Activated naive CD8-positive, alpha-beta T cell treated with anti-CD3 and anti-CD28 coated beads, Interleukin-2, amount 50 U/mL, for 16 hours (primary cell): Measurements from ENCODE around the gene CCDC169.
"Not testable (repeated sequence)": the region's sequence is repeated elsewhere in the genome, so short reads cannot be mapped to it uniquely, and the experiment has no call there.

Source experiments
- DNase-seq: peaks from one replicate; pipeline ENCODE4 v3.0.0-alpha.2; 2020; ENCODE audit warnings: low read depth, low spot score

Gene CCDC169

DNA sequence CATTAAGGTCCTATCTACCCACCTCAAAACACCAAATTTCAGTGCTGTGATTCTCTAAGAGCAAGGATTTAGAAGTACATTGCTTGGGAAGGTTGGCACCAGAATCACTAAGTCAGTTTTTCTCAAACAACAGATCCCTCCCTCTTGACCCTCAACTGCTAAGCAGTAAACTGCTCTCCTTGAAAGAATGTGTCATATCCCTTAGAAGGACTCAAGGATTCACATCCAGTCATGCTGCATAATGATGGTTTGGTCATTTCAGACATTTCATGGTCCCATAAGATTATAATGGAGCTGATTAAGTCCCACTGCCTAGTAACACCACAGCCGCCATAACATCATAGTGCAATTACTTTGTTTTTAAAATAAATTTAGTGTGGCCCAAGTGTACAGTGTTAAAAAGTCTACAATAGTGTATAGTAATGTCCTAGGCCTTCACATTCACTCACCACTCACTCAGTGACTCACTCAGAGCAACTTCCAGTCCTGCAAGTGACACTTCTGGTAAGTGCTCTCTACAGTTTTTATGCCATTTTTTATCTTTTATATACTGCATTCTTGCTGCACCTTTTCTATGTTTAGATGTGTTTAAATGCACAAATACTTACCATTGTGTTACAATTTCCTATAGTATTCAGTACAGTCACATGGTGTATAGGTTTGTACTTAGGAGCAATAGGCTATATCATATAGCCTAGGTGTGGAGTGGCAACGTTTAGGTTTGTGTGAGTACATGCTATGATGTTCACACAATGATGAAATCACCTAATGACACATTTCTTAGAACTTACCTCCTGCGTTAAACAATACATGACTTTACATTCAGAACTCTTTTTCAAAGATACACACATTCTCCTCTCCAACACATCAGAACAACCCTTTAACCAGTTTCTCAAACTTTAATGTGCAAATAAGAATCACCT, 15.7 kb upstream of the CCDC169 start:
- DNase-seq, result no peak

DNA sequence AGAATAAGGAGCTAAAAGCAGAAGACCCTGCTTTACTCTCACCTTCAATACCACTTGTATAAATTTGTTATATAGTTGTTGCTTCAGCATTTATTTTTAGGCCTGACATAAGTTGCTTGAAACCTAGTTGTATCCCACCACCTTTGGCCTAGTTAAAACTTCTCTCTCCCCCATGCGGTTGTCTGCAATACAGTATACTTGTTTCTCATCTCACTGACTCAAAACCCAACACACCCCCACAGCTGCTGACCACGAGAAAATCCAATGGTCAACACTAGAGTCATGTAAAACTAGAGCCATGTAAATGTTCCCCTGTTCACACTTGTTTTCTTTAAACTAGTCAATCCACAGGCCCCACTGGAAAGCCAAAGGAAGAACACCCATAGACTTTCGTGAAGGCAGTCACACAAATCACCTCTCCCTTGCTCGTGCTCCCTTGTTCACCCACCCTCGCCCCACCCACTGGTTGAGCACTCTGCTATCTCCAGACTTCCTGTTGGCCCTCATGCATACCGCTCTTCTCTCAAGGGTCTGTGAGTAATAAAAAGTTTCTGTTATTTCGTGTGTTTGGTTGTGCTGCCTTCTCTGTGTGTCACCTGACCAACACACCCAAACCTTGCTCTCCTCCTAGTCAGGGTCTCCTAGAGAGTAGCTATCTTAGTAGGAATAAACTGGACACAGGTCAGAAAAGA, 12.9 kb upstream of the CCDC169 start:
- no peak for DNase-seq

DNA sequence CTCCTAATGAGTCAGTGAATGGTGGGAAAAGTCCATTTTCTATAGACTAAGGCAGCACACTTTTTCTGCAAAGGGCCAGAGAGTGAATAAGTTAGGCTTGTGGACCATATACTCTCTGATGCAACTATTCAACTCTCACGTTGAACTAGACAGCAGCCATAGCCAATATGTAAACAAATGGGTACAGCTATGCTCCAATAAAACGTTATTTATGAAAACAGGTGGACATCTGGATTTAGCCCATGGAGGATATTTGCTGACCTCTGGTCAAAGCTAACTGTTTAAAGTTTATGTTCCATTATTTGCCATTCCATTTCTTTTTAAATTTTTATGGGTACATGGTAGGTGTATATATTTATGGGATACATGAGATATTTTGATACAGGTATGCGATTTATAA, 4.7 kb upstream of the CCDC169 start:
- DNase-seq, result no peak

DNA sequence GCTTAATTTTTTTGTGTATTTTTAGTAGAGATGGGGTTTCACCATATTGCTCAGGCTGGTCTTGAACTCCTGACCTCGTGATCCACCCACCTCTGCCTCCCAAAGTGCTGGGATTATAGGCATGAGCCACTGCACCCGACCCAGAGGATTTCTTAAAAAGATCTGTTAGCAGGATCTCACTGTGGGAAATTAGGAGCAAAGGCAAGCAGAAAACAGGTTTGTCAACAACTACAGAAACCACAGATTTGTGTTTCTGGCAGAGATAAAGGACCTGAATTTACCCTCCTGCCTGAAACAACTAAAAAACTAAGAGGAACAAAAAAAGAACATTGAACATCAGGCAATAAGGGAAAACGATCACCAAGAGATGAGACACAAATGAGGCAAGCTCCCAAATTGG, 1.9 kb upstream of the CCDC169 start:
- not testable (repeated sequence) for DNase-seq

DNA sequence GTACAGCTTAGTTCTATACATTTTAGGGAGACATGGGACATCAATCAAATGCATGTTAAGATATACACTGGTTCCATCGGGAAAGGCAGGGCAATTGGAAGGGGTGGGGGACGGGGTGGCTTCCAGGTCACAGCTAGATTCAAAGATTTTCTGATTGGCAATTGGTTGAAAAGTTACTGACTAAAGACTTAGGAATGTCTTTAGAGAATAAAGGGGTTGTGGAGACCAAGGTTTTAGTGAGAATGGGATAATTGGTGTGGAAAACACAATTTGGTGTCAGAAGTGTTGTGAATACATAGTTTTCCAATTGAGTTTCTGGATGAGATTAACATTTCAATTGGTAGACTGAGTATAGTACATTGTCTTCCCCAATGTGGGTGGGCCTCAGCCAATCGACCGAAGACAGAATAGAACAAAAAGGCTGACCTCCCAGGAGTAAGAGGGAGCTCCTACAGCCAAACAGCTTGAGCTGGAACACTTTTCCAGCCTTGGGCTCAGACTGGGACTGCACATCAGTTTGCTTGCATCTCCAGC, 988 bp upstream of the CCDC169 start:
- no peak for DNase-seq

DNA sequence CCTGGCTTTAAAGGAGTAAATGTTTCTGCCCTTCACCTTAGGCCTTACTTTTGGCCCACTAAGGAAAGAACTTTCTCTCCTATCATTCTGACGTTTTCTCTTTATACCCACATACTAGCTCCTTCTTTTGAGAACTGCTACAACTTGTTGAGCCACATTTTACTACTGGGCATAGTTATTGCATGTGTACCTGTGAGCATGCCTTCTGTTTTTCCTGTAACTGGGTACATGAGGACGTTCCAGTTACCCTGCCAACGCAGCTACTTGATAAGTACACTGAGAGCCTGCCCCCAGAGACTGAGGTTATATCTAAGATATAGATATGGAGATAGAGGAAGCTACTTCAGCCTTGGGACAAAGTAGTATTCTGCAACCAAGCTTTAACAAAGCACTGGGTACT, 3.5 kb downstream of the CCDC169 start:
- no peak for DNase-seq

DNA sequence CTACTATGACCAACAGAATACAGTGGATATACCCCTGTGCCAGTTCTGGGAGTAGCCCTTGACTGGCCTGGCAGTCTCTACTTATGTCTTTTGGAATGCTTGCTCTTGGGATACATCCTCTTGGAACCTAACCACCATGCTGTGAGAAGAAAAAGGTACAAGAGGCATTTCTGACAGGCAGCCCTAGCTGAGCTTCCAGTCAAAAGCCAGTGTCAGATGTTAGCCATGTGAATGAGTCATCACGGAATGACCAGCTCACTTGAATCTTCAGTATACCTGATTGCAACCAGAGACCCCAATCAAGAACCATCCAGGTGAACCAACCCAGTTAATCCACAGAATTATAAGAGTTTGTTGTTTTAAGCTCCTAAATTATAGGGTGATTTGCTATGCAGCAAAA, 4.1 kb downstream of the CCDC169 start:
- no peak for DNase-seq

DNA sequence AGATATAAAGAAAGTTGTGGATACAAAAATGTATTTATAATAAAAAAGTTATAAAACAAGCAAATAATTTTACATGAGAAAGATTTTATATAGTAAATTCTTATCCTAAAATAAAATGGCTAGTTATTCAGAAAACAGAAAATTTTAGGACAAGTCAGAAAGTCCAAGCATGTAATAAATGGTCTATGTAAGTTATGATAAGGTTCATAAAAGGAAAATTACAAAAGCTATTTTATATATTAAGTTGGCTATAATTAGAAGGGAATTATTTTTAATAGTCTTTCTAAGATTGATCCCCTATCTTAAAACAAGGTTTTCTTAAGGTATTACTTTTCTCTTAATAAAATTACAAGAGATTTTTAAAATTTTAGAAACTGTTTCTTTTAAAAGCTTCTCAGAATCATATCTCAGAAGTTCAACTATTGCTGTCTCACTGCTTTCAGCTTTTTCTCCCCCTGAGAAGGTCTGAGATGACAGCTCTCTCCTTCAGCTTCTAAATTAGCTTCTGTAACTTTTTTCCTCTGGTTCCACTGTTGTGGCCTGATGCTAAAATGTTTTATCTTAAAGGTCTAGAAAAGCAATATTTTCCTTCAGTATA, 8.7 kb downstream of the CCDC169 start:
- no peak for DNase-seq

DNA sequence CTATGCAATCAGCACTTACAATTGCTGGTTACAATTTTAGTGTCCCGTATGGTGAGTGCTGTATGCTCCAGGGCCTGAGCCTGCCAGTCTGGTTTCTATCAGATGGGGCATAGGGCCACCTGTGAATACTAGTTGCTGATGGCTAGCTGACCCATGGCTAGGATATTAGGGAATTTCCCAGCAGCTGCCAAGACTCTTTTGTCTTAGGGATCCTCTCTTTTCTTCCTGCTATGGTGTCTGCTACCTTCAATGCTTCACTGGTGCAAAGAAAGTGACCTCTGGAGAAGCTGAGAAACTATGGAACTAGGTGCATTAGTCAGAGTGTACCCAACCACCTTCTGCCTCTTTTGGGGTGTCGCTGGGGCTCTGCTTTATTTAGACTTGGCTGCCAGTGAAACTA, 11.6 kb downstream of the CCDC169 start:
- DNase-seq, result no peak

DNA sequence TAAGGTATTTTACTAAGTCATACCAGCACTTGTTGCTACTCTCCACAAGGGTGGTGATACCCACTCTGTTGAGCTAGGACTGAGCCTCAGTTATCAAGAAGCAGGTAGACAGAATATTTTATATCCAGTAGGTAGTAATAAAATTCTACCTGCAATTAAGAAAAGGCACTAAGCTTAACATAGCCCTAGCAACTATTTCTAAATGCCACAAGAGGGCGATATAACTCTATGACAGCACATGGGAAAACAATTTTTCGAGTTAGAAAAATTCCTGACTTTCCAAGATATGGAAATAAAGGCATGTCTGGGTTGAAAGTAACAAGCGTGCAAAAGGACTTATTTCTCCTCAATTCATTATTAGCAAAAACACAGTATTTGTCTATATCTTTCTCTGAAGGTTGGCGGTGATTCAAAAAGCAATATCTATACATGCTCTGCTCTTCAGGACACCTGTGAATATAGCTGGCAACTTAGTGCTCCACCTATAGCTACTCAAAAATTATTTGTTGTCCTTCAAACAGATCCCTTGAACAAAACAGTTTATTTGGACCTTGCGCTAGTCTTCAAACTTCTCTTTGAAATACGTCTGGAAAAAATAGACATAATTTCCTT, 14.7 kb downstream of the CCDC169 start:
- no peak for DNase-seq

DNA sequence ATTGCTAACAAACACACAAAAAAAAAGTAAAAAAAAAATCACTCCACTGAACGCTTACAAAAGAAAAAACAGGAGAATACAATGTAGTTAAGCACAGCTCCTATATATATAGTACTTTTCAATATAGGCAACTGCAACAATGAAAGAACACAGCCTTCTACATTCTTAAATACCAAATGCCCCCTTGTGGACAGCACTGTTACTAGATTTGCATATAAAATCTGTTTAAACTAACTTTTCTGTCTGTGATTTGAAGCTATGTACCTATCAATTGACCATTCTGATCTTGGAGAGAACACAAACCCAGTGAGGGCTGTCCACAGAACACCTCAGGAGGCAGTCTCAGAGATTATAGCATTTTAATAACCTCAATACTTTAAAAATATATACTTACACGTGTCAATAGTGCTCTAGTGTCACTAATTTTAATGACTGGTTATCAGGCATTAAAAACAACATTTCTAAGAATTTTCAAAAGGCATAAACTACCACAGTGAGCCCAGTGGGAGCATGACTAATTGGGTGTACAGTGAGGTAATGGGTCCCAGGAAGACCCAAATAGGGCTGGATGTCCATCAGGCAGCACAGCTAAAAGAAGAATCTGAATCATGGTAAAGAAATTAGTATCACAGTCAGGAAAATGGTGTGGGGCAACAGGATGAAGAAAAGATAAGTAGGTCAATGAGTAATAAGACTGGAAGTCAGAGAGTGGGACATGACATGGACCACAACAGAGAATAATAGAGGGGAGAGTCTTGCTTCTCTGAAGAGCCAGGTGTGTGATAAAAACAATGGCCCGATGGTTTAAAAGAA, 22.2 kb downstream of the CCDC169 start:
- no peak for DNase-seq

DNA sequence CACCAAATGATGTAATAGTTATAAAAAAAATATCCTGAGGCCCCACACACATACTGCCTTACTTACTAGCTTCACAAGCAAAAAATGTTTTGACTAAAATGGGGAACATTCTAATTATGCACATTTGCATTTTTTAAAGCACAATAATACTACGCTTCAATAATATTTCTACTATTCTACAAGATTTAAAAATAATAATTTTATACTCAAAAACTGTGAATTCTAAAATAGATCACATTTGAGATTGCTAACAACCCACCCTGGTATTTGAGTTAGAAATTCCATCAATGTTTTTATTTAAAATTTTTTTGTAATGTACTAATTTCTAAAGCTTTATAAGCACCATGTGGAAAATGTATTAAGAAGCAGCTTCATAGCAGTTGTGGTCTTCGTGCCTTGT, 24.2 kb downstream of the CCDC169 start:
- DNase-seq, result no peak

DNA sequence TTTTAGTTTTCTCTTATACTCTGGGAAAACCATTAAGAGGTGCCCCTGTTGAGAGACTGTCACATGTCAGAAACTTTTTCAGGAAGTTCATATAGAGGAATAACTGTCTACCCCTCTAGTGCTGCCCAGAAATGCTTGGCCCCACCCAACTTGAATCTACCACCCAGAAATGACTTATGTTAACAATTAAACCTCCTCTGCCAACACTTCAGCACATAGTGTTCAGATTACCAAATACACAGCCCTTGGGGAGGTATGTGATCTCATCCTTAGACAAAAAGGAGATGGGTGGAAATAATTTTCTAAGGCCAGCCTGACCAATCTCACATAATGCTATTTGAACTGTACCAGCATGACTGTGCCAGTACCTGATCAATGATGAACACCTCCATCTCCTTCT, 35.6 kb downstream of the CCDC169 start:
- no peak for DNase-seq

DNA sequence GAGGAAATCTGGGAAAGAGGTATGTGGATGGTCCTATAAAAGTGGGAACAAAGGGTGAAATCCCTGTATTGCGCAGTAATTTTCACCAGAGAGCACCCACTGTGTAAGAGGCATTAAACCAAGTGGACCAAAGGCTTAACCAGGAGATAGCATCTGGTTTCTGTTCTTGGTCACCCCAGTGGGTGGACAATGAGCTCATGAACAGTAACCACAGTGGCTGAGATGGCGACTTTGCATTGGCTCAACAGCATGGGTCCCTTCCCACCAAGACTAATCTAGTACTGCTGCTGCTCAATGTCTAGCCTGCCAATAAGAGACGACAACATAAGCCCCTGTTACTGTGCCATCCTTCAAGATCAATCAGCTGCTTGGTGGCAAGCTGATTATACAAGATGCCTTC, 36.6 kb downstream of the CCDC169 start:
- no peak for DNase-seq

DNA sequence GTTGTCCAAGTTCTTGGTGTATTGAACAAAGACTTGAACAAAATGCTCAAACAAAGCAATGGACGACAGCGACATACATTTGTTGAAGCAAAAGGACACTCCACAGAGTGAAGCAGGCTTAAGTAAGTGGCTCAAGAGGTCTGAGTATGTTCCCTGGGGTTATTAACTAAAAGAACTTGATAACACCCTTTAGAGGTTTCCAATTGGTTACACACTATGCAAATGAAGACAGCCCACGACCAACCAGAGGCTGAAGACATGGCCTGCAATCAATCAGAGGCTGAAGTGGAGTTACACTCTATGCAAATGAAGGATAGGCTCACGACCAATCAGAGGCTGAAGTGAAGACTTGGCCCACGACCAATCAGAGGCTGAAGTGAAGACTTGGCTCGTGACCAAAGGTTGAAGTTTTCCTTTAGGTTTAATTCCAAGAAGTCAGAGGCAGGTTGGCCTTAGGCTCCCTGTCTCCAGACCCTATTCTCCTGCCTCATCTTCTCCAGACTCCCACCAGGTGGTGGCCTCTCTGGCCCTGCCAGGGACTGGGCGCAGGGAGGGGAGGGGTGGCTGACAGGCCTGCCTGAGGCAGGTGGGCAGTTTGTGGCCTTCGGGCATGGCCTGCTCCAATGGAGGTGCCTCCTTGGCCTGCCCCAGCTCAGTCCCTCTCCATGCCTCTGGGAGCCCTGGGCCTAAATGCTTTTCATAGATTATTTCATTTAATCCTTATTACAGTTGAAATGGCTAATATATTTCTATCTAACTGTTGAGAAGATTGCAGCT, 38.1 kb downstream of the CCDC169 start:
- no peak for DNase-seq

DNA sequence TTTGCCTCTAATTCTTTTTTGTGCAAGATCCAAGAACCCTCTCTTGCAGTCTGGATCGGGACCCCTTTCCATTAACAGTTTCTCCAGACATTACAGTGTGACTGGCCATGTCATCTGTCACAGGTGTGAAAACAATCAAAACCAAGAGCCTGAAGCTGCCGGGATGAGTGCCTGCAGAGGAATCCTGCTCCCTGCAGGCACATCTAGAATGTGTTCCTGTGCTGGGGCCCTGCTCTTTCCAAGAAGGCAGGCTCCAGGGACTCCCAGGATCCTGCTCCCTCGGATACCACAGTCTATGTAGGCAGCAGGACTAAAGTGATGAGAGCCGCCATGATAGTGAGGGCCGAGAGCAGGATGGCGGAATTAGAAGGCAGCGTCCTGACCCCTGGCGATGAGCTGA, 38.8 kb downstream of the CCDC169 start:
- no peak for DNase-seq

DNA sequence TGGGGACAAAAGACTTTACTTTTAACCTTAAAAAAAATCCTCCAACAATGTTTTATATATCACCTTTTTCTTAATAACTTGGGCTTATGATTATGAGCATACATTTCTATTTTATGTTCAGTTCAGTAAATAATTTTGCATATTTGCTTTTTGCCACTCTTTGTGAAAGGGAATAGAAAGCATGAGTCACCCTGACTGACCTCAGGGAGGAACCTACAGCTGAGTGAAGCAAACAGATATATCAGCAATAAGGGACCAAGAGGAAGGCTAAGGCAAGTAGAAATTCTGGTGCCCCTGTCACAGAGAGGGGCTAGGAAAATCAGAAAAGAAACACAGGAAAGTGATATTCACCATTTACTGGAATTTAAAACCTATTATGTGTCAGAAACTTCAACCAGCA, 46.1 kb downstream of the CCDC169 start:
- DNase-seq, result no peak

DNA sequence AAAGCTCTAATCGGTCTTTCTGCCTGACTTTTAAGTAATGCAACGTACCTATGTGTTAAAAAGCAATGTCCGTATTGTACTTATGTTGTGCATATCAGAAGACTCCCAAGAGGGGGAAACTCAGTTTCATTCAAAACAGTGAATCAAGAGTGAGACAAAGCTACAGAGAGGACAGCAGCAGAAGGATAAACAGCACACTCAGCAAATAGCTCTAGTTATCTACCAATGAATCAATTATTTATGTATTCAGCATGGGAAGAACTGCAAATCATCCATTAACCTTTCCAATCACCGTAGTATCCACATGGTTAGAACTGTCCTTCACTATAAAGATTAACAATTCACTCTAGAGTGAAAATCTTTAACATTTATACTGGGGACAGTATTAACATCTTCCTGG, 46.6 kb downstream of the CCDC169 start:
- DNase-seq, result no peak

DNA sequence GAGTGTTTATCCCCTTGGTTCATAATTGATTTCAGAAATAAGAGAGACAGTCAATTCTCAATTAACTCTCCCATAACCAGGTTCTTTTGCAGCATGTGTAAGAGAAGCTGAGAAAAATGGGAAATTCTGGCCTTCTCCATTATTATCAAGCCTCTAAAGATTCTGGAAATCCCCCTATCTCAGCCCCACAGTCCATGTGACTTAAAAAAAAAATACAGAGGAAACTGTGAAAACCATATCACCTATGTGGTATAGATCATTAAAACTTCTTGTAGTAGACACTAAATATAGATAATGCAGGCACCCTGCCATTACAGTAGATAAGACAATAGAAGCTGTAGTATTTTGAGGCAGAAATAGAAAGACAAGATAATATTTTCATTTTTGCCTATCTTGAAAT, 48.9 kb downstream of the CCDC169 start:
- no peak for DNase-seq

DNA sequence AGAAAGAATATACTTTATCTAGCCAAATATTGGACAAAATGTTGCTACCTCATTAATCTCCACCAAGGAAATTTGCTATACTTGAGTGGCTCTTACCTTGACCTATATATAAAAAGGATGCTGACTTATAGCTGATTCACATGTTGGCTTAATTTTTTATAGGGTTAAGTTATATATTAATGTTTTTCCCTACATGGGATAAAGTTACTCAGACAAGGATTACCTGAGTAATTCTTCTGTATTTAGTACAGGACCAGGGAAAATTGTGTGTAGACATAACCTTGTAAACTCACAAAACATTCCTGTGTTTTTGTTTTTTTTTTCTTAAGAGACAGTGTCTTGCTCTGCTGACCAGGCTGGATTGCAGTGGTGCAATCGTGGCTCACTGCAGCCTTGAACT, 52.6 kb downstream of the CCDC169 start:
- DNase-seq, result no peak
